Cardiac septum (tissue), 1 donor: ENCODE measurements around the gene FZD4. TPM values are rescaled to one million over a fixed set of nuclear protein-coding genes. Genes with fewer than 3 reads are reported as not detected.
"Not testable (repeated sequence)": the region's sequence is repeated elsewhere in the genome, so short reads cannot be mapped to it uniquely, and the experiment has no call there.

Source experiments
- DNase-seq: peaks from one replicate; pipeline ENCODE4 v3.0.0-alpha.2; 2020; ENCODE audit warnings: low spot score
- intact Hi-C: fragments of 100-400 bp; cut with DNase I; formaldehyde crosslinking; loops from one replicate; pipeline ENCODE4 v1.14.0; 2022
- long read RNA-seq: library from polyadenylated mRNA; unstranded; transcript quantifications from one replicate; pipeline ENCODE4 v2.0.0, GENCODE V29; 2021
- total RNA-seq: library from RNA; stranded (reverse); fragmentation: NEBNext Ultra II Directional; extraction: Animal tissue kit (Norgen Biotek cat#: 25700); gene quantifications from one replicate; pipeline ENCODE4 v1.2.1, GENCODE V29; 2021
- donor health status: DM: no; HTN: no; CAD: no.

The FZD4 gene
- total RNA-seq: 14.4 TPM
- long read RNA-seq, full-length matches to known transcripts: 2 of 13 reads
- long read RNA-seq, partial matches to known transcripts: 0 of 13 reads
- long read RNA-seq, other reads (novel, unspliced or antisense): 11 of 13 reads

DNA sequence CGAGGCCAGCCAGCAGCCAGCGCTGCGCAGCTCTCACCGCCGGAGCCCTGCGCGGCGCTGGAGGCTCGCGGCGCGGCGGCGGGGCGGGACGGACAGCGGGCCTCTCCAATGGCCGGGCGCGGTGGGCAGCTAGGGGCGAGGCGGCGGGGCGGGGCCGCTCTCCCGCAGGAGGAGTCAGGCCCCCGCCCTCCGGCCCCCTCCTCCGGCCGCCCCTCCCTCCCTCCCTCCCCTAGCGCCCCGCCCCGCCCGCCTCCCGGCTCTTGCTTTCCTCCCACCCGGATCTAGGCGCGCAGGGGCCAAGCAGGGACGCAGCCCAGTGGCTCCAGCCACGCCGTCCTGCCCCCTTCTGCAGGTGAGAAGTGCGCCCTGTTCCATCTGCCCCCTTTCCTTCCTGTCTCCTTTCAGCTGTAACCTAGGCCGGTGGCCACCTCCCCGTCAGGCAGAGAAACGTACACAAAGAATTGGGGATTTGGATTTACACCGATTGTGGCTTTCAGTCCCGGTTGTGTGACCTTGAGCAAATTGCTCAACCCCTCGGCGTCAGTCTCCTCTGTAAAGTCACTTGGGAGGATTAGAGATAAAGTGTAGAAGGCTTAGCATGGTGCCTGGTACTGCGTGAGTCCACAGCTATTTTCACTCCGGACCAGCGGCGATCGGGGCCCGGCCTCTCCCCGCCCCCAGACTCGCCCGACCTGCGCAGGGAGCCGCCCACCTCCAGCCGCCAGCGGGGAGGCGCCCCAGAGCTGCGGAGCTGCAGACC is at the start of gene FZD4:
FZD4 (minus strand) TSS at position 35 of the 760 bp plus-strand sequence. CDS start 310 bp downstream, outside the sequence.
- peak; percentile 94 for DNase-seq
- intact Hi-C loops: loop anchor here (5.0 to 10.0 kb wide), 2 partner anchors 42 to 79 kb away; partner anchors contain the start of gene TMEM135

DNA sequence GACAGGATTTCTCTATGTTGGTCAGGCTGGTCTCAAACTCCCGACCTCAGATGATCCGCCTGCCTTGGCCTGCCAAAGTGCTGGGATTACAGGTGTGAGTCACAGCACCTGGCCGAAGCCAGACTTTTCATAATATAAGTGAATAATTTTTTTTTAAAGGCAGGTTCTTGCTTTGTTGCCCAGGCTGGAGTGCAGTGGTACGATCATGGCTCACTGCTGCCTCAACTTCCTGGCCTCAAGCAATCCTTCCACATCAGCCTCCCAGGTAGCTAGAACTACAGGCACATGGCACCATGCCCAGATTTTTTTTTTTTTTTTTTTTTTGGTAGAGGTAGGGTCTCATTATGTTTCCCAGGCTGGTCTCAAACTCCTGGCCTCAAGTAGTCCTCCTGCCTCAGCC is 49.1 kb upstream of the FZD4 start:
- intact Hi-C loops: not testable (repeated sequence)

DNA sequence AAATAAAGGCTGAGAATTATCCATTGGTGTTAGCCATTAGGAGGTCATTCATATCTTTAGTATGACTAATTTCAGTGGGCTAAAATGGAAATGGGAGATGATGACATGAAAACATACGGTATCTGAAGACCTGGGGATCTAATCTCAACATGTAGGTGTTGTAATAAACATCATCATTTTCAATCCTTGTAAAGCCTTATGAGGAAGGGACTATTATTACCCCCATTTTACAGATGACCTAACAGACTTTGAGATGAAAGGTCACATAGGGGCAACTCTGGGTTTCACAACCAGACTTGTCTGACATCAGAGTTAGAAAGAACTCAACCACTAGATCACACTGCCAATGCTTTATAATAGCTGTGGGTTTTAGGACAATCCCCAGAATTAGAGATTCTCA is 47.7 kb upstream of the FZD4 start:
- intact Hi-C loops: no loop called here
- DNase-seq: no peak

More for the DNA sequence above, 49.1 kb upstream of the FZD4 start:
- DNase-seq: not testable (repeated sequence)

DNA sequence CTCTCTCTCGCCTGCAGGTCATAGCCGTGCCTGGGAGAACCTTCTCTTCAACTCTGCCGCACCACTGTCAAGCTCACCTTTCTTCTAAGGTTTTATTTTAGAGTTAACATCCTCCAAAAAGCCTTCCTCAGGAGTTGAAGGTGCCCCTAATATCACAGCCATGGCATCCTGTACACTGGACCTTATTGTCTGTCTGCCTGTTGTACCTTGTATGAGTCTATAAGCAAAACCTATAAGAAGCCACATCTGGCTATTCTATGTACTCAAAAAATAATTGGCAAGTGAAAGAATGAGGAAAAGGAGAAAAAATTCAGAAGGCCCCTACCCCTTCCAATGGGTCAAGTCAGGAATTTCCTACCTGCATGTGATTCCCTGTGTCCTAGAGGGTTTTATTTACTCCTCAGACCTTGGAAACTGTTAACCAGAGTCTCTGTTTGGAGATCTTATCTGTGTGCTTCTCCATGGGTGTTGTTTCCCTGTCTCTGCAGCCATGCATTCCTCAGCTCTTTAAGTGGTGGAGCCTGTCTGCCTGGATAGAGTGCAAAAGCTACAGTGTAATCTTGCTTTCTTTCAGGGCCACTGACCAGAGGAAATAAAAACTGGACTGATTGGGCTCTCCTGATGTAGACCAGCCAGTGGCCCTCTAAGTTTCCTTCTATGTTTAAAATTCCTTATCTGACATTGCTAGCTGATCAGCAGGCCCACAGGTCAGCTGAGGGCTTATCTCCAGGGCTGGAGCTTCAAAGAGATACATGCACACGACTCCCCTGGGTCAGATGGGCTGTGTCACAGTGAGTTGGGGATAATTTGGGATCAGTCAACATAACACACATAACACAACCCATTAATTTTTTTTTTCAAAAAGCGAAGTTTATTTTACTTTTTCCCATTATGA is 44.9 kb upstream of the FZD4 start:
- DNase-seq: no peak
- intact Hi-C loops: loop anchor here (5.0 kb wide), 1 partner anchor 43 kb away; the partner anchor contains the start of gene FZD4

DNA sequence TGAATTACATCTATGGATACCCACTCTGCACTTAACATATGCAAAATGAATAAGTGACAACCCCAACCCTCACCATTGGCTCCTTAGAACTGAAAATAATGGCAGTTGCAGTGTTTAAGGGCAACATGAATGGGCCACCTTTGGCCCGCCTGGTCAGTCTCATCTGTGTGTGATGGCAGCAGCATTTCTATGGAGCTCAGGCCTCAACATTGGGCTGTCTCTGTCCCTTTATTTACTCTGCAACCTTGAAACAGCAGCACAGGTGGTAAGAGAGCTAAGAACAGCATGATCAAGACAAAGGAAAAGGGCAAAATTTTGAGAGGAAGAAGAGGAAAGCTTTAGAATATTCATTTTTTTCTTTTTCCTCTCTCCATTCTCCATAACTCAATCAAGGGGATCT is 44.2 kb upstream of the FZD4 start:
- no peak for DNase-seq
- intact Hi-C loops: loop anchor here (5.0 kb wide), 1 partner anchor 42 kb away; the partner anchor contains the start of gene FZD4

DNA sequence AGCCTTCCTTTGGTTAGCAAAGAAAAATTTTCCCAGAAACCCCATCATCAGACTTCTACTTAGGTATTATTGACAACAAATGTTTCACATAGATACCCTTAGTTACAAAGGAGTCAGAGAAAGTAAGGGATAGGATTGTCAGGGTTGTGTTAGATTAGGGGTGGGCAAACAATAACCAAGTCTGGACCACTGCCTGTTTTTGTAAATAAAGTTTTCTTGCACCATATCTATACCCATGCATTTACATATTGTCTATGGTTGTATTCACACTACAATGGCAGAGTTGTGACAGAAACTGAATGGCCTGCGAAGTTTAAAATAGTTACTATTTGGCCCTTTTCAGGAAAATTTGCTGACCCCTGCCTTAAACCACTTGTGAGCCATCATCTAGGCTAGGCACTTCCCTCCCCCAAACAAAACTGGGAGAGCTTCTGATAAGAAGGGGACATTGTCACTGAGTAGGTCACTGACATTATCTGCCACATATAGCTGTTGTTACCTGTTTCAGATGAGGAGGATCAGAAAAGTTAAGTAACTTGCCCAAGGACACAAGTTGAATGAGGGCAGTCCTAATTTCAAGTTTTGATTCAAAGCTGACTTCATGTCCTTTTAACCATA is 41.9 kb upstream of the FZD4 start:
- intact Hi-C loops: loop anchor here (5.0 kb wide), 1 partner anchor 40 kb away; the partner anchor contains the start of gene FZD4
- DNase-seq: no peak

DNA sequence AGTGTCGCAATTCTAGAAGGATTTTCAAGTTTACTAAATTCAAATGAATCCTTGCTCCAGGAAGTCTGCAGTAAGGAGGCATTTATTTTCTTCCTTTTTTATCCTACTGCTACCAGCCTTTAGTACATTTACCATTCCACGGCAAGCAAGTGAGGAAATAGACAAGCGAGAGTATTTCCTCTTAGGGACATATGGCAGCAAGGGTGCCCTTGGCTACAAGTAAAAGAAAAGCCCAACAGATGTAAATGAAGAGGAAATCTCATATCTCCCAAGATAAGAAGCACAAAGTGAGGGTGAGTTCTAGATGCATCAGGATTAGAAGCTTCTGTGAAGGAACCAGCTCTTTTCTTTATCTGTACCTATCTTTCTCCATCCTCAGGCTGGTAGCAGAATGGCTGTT is 37.8 kb upstream of the FZD4 start:
- intact Hi-C loops: no loop called here
- no peak for DNase-seq

DNA sequence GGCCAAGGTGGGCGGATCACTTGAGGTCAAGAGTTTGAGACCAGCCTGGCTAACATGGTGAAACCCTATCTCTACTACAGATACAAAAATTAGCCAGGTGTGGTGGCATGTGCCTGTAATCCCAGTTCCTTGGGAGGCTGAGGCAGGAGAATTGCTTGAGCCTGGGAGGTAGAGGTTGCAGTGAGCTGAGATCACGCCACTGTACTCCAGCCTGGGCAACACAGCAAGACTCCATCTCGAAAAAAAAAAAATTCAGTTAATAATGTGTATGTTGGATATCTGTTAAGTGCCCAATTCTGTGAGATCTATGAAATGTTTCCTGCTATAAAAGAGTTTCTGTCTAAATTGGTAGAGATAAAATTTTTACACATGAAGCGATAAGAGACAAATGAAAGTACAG is 37.1 kb upstream of the FZD4 start:
- intact Hi-C loops, DNase-seq: not testable (repeated sequence)

DNA sequence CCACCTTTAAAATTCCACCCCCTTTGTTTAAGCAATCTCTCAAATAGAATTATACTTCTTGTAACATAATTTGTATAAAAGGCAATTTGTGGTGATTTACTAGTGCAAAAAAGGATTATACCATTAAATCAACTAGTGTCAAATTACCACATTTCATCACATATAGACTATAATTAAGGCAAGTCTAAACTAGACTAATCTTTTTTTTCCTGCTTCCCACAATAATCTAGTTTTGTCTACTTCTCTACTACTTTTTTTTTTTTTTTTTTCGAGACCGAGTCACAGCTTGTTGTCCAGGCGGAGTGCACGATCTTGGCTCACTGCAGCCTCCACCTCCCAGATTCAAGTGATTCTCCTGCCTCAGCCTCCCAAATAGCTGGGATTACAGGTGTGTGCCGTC is 36.1 kb upstream of the FZD4 start:
- DNase-seq: no peak
- intact Hi-C loops: no loop called here

DNA sequence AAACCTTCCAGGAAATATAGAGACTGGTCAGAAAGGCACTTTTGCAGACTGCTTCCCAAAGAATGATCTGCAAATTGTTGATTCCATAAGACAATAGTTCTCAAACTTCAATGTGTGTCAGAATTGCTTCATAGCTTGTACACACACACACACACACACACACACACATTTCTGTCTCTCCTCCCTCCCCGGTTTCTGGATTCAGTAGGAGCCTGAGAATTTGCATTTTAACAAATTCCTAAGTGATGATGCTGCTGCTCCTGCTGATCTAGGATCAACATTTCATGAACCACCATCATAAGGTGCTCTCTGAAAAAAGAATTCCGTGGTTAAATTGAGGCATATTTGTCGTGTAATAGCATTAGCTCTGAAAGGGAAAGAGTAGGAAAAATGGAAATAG is 35.3 kb upstream of the FZD4 start:
- intact Hi-C loops: no loop called here
- no peak for DNase-seq

DNA sequence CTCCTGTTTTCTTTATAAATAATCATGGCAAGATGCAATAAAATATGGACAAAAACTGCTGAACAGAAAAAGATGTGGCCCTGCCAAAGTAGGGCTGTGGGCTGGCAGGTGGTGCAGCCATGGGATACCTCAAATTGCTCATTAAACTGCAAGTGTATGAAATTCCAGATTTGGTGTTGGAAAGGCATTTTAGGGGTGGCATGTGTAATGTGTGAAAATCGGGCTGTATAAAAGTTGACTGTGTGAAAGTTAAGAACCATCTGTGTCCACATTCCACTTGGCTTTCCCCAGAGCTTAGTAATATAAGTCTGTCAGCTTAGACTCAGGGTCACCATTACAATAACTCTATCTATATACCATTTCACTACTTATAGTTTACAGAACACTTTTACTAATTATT is 34.8 kb upstream of the FZD4 start:
- intact Hi-C loops: no loop called here
- DNase-seq: no peak

DNA sequence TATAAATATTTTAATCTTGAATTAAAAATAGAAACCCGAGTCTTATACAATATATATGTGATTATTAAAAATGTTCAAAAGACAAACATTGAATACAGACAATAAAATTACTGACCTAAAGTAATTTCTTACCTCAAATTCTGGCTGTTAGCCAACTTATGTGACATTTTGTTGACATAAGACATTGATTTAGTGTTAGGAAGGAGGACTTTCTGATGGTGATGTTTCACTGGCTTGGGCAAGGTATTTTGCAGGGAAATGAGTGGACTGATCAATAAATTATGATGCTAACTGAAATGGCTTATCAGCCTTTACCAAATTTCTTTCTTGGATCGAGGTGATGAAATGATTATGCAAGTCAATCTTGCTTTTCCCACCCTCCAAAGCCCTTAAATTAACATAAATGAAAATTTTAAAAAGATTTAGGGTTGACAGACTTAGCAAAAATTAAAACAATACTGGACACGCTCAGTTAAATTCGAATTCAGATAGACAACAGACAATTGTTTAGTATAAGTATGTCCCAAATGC is 33.2 kb upstream of the FZD4 start:
- intact Hi-C loops: no loop called here
- no peak for DNase-seq

DNA sequence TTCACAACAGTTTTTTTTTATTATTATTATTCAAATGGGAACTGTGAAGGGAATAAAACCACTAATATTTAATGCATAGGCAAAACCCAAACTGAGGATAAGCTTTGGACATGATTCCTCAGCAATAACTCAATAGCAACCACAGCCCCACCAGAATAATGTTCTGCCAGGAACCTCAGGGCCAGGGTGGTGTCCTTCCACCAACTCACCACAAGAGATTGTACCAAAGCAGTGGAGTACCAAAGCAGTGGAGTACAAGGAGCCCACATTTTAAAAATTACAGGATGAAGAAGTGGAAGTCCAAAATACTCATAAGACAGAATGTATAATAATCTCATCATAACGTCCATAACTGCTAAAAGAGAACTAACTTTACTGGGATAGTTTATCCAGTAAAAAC is 32.5 kb upstream of the FZD4 start:
- DNase-seq: no peak
- intact Hi-C loops: no loop called here

DNA sequence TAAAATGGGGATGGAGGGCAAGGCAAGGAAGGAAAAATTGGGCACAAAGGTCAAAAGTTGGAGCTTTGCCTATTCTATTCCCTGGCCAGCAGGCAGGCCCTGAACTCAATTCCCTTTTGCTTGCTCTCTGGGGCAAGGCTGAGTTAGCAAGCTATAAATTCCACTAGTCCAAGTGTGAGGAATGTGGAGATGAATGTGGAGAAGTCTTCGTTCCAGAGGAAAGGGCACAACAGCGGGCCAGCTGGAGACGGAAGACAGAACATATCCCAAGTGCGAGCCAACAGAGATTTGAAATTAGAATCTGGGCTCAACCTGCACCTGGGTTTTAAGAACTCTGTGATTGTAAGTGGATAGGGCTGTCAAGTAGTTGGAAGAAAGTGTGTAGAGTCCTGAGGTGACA is 29.5 kb upstream of the FZD4 start:
- intact Hi-C loops: no loop called here

DNA sequence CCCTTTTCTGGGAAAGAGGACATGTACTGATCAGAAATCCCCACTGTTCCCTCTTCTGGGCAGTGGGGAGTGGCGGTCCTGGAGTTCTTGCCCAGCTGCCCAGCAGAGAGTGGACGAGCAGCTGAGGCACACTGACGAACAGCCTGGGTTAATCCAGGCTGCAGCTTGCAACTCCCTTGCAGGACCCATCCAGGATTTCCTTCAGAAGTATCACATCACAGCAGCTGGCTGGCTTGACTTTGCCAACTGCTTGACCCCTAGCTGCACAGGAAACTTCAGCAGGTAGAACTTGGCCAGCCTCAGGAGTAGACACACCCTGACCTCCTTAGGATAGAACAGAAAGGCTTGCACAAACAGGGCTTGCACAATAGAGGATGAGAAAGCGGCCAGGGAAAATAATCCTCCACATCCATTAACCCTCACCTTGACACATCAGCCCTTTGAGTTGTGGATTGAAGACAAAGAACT is 27.9 kb upstream of the FZD4 start:
- DNase-seq: no peak
- intact Hi-C loops: no loop called here

More for the DNA sequence above, 29.5 kb upstream of the FZD4 start:
- no peak for DNase-seq

DNA sequence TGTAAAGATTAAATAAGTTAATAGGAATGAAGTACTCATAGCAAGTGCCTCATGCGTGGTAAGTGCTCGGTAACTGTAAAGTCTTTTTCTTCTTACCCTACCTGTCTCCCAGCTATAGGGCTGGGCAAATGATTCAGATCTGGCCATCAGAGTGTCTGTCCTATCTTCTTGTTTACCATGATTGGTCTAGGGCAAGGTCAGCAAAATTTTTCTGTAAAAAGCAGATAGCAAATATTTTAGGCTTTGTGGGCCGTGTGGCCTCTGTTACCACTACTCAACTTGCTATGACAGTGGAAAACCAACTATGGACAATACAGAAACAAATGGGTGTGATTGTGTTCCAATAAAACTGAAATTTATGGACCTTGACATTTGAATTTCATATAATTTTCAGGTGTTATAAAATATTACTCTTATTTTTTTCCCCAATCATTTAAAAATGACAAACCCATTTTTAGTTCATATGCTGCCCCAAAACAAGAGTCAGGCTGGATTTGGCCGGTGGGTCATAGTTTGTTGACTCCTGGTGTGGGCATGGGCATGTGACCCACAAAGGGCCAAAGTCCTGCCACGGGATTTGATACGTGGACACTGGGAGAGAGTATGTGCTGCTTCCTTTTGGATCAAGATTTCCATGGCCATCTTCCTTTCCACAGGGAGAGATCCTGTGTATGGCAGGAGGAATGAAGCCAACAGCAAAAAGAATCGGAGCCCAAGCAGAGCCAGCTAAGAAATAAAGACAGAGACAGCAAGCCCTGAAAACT is 26.8 kb upstream of the FZD4 start:
- intact Hi-C loops: no loop called here
- no peak for DNase-seq

DNA sequence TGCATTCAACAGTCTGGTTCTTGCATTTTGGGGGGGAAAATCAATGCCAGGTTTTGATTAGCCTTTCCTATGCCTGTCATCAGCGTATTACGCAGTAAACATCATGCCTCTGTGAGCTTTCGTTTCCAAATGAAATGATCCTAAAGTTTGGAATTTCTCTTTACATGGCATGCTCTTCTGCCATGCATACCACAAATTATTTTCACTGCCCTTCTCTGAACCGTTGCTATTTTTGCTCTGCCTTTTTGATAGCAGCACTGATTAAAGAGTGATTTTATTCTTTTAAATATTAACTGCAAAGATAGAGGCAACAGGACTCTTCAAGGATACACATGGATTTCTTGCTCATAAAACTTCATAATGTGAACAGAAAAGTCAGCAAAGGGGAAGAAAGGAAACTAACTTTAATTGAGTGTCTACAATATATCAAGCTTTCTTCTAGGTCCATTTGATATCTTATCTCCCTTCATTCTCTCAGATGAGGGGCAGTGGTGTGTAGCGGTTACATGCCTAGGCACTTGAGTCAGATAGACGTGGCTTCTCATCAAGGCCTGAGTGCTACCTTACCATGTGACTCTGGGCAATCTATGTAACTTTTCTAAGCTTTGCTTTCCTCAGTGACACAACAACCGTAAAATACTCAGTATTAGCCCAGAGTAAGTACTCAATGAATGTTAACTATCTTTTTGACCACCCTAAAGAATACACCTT is 25.0 kb upstream of the FZD4 start:
- no peak for DNase-seq
- intact Hi-C loops: no loop called here
